Measurements from ENCODE around the gene ZNF585A.
A peak's percentile ranks its signal among the peaks of the same experiment; 100 is the strongest.
"Not testable (repeated sequence)": the region's sequence is repeated elsewhere in the genome, so short reads cannot be mapped to it uniquely, and the experiment has no call there.

ZNF585A gene

GRCh38 chr19:37127999-37128820 is 44.3 kb downstream of the ZNF585A start:
- TF ChIP-seq CTCF (IDR thresholded peaks at IDR 0.05; ENCODE audit: low read depth, low read length, missing control alignments) = no peak
- DNase-seq (ENCODE audit: low read depth) = no peak
- H3K4me3 ChIP-seq (ENCODE audit: low read depth, low read length) = no peak overlapping the region

DNA sequence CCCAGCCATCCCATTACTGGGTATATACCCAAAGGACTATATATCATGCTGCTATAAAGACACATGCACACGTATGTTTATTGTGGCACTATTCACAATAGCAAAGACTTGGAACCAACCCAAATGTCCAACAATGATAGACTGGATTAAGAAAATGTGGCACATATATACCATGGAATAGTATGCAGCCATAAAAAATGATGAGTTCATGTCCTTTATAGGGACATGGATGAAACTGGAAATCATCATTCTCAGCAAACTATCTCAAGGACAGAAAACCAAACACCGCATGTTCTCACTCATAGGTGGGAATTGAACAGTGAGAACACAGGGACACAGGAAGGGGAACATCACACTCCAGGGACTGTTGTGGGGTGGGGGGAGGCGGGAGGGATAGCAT is 50.4 kb downstream of the ZNF585A start:
- DNase-seq (ENCODE audit: low read depth); H3K4me3 ChIP-seq (ENCODE audit: low read depth, low read length): not testable (repeated sequence)

DNA sequence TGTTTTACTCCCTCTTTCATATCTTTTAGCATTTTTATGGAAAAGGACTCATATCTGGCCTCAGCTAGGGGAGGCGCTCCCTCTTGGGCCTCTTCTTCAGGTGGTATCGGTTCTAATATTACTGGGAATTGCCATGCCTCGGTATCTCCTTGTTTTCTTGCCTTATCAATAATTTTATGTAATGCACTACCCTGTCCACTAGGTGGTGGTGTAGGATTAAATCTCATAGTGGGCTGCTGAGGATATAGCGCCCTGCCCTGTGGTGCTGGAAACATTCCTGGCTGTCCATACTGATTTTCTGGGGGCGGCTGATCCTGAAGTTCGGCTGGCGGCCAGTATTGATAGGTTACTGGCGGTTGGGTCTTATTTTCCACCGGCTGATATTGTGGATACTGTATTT is 58.5 kb downstream of the ZNF585A start:
- DNase-seq (ENCODE audit: low read depth) = no peak
- no peak overlapping the region for H3K4me3 ChIP-seq (ENCODE audit: low read depth, low read length)
- peak; percentile 28 for TF ChIP-seq CTCF (IDR thresholded peaks at IDR 0.05; ENCODE audit: low read depth, low read length, missing control alignments)

- DNase-seq (ENCODE audit: low read depth); H3K4me3 ChIP-seq (ENCODE audit: low read depth, low read length): not testable (repeated sequence)
- TF ChIP-seq CTCF (IDR thresholded peaks at IDR 0.05; ENCODE audit: low read depth, low read length, missing control alignments) = peak; percentile 21
These were observed 60.7 kb downstream of the ZNF585A start for GRCh38 chr19:37111753-37112152.

DNA sequence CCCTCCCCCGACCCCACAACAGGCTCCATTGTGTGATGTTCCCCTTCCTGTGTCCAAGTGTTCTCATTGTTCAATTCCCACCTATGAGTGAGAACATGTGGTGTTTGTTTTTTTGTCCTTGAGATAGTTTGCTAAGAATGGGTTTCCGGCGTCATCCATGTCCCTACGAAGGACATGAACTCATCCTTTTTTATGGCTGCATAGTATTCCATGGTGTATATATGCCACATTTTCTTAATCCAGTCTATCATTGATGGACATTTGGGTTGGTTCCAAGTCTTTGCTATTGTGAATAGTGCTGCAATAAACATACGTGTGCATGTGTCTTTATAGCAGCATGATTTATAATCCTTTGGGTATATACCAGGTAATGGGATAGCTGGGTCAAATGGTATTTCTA is 68.4 kb downstream of the ZNF585A start:
- not testable (repeated sequence) for DNase-seq (ENCODE audit: low read depth); H3K4me3 ChIP-seq (ENCODE audit: low read depth, low read length)

DNA sequence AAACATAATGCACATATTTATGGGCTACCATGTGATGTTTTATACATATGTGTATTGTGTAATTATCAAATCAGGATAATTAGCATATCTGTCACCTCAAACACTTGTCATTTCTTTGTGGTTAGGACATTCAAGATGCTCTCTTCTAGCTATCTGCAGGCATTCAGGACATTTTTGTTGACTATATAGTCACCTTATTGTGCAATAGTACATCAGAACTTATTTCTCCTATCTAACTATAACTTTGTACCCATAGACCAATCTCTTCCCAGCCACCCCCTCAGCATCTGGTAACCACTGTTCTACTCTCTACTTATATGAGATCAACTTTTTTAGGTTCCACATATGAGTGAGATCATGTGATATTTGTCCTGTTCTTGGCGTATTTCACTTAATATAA is 73.9 kb downstream of the ZNF585A start:
- no peak for TF ChIP-seq CTCF (IDR thresholded peaks at IDR 0.05; ENCODE audit: low read depth, low read length, missing control alignments)
- DNase-seq (ENCODE audit: low read depth) = no peak
- H3K4me3 ChIP-seq (ENCODE audit: low read depth, low read length) = no peak overlapping the region

DNA sequence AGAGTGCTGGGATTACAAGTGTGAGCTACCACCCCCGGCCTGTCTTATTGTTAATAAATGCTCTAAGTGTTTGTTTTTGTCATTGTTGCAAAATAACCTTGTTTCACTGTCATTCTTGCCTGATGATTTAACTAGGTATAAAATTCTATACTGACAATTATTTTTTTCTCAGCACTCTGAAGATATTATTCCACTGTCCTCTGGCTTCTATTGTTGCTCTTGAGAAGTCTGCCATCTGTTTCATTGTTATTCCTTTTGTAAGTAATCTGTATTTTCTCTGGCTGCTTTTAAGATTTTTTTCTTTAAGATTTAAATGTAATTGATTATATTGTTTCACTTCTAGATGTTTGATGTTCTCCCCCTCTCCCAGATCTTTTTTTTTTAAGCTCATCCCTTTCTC is 76.6 kb downstream of the ZNF585A start:
- no peak for DNase-seq (ENCODE audit: low read depth)
- TF ChIP-seq CTCF (IDR thresholded peaks at IDR 0.05; ENCODE audit: low read depth, low read length, missing control alignments) = no peak
- H3K4me3 ChIP-seq (ENCODE audit: low read depth, low read length) = no peak overlapping the region

All from GM12864 (cell line).